Stimulated activated CD8-positive, alpha-beta memory T cell treated with anti-CD3 and anti-CD28 coated beads, Interleukin-4, amount 100 ng/mL, for 24 hours (primary cell): ENCODE measurements around the gene R3HCC1L.

Experiments
- DNase-seq: peaks from one replicate; pipeline ENCODE4 v3.0.0-alpha.2; 2020; ENCODE audit warnings: low read depth

The R3HCC1L gene

GRCh38 chr10:98231417-98231816 lies 97.0 kb downstream of the R3HCC1L start:
- no peak for DNase-seq

- DNase-seq = no peak
Observed at GRCh38 chr10:98235846-98236245, 101.4 kb downstream of the R3HCC1L start.

- DNase-seq = no peak
Observed at GRCh38 chr10:98236862-98237261, 102.4 kb downstream of the R3HCC1L start.

- DNase-seq = no peak
Observed at GRCh38 chr10:98238391-98238790, 103.9 kb downstream of the R3HCC1L start.

GRCh38 chr10:98240524-98240923 lies 106.1 kb downstream of the R3HCC1L start:
- DNase-seq = no peak

- DNase-seq = no peak
Observed at GRCh38 chr10:98242823-98243222, 108.4 kb downstream of the R3HCC1L start.

- DNase-seq = no peak
Observed at GRCh38 chr10:98244141-98244540, 109.7 kb downstream of the R3HCC1L start.

GRCh38 chr10:98244586-98244985 lies 110.1 kb downstream of the R3HCC1L start:
- no peak for DNase-seq

GRCh38 chr10:98246911-98247805 lies 112.7 kb downstream of the R3HCC1L start:
- no peak for DNase-seq

- no peak for DNase-seq
Observed at GRCh38 chr10:98248018-98248417, 113.6 kb downstream of the R3HCC1L start.

- DNase-seq = no peak
Observed at GRCh38 chr10:98249134-98249533, 114.7 kb downstream of the R3HCC1L start.

GRCh38 chr10:98251399-98251798 lies 116.9 kb downstream of the R3HCC1L start:
- no peak for DNase-seq

- DNase-seq = no peak
Observed at GRCh38 chr10:98252464-98252863, 118.0 kb downstream of the R3HCC1L start.

- DNase-seq = no peak
Observed at GRCh38 chr10:98253499-98253898, 119.0 kb downstream of the R3HCC1L start.

GRCh38 chr10:98254234-98254974 lies 119.9 kb downstream of the R3HCC1L start:
- DNase-seq = no peak

- DNase-seq = no peak
Observed at GRCh38 chr10:98255146-98255877, 120.9 kb downstream of the R3HCC1L start.

GRCh38 chr10:98256692-98257091 lies 122.2 kb downstream of the R3HCC1L start:
- DNase-seq = no peak

GRCh38 chr10:98257198-98257597 lies 122.7 kb downstream of the R3HCC1L start:
- no peak for DNase-seq

- no peak for DNase-seq
Observed at GRCh38 chr10:98257961-98258360, 123.5 kb downstream of the R3HCC1L start.

- no peak for DNase-seq
Observed at GRCh38 chr10:98258683-98259454, 124.4 kb downstream of the R3HCC1L start.

GRCh38 chr10:98259606-98260315 lies 125.3 kb downstream of the R3HCC1L start:
- no peak for DNase-seq
